Measurements from ENCODE around the gene CRX.

Gene CRX

GRCh38 chr19:47885067-47885463, 63.3 kb downstream of the CRX start:
- no peak for TF ChIP-seq CTCF (IDR thresholded peaks at IDR 0.05; ENCODE audit: borderline replicate concordance, control extremely low read depth, extremely low read depth, insufficient read depth, missing control alignments)
- DNase-seq (ENCODE audit: low spot score) = no peak
- in situ Hi-C loops (cut with MboI; ENCODE audit: low sequenced_read_pairs, unreplicated experiment) = no loop called here

GRCh38 chr19:47886010-47886559, 64.3 kb downstream of the CRX start, which contains the start of gene SULT2A1:
Gene SULT2A1, minus strand, starts transcription at chr19:47886315. Its CDS starts 58 bp downstream, at chr19:47886257.
- DNase-seq (ENCODE audit: low spot score) = no peak
- TF ChIP-seq CTCF (IDR thresholded peaks at IDR 0.05; ENCODE audit: borderline replicate concordance, control extremely low read depth, extremely low read depth, insufficient read depth, missing control alignments) = no peak
- in situ Hi-C loops (cut with MboI; ENCODE audit: low sequenced_read_pairs, unreplicated experiment) = no loop called here

GRCh38 chr19:47890865-47891621, 69.3 kb downstream of the CRX start:
- no peak for TF ChIP-seq CTCF (IDR thresholded peaks at IDR 0.05; ENCODE audit: borderline replicate concordance, control extremely low read depth, extremely low read depth, insufficient read depth, missing control alignments)
- no peak for DNase-seq (ENCODE audit: low spot score)
- in situ Hi-C loops (cut with MboI; ENCODE audit: low sequenced_read_pairs, unreplicated experiment) = no loop called here

GRCh38 chr19:47891622-47891922, 69.8 kb downstream of the CRX start:
- no peak for DNase-seq (ENCODE audit: low spot score)
- no peak for TF ChIP-seq CTCF (IDR thresholded peaks at IDR 0.05; ENCODE audit: borderline replicate concordance, control extremely low read depth, extremely low read depth, insufficient read depth, missing control alignments)
- in situ Hi-C loops (cut with MboI; ENCODE audit: low sequenced_read_pairs, unreplicated experiment) = no loop called here

GRCh38 chr19:47891923-47892666, 70.4 kb downstream of the CRX start:
- in situ Hi-C loops (cut with MboI; ENCODE audit: low sequenced_read_pairs, unreplicated experiment) = no loop called here
- TF ChIP-seq CTCF (IDR thresholded peaks at IDR 0.05; ENCODE audit: borderline replicate concordance, control extremely low read depth, extremely low read depth, insufficient read depth, missing control alignments) = no peak
- no peak for DNase-seq (ENCODE audit: low spot score)

Data from GM13976 (cell line).